Kidney epithelial cell (primary cell): ENCODE results near the gene GAS6. TPM values are rescaled to one million over a fixed set of nuclear protein-coding genes. Genes with fewer than 3 reads are reported as not detected.

Source experiments
- DNase-seq: peaks from one replicate; pipeline ENCODE4 v3.0.0-alpha.2; 2010; ENCODE audit warnings: low read depth
- H3K27me3 ChIP-seq: 2 replicates; pipeline ENCODE4 v1.6.0; 2011; ENCODE audit warnings: low read length; ENCODE audit not compliant: control insufficient read depth, insufficient read depth
- H3K36me3 ChIP-seq: 2 replicates; pipeline ENCODE4 v1.5.1; 2011; ENCODE audit warnings: low read length; ENCODE audit not compliant: control insufficient read depth, insufficient read depth
- H3K4me3 ChIP-seq: 2 replicates; pipeline ENCODE4 v1.5.1; 2011; ENCODE audit warnings: low read depth, mild to moderate bottlenecking, control low read depth, low read length
- total RNA-seq: library from RNA; depleted of rRNA; stranded (reverse); fragments of >200 nt; gene quantifications from 2 replicates; pipeline ENCODE4 v1.2.3, GENCODE V29; 2015
- TF ChIP-seq, protein P1 (sequence below): IDR thresholded peaks from 2 replicates; pipeline ENCODE4 v1.5.1; 2011; ENCODE audit warnings: mild to moderate bottlenecking, moderate library complexity, low read length, control low read depth, inconsistent platforms; ENCODE audit not compliant: insufficient read depth, poor library complexity, severe bottlenecking

Gene GAS6
- total RNA-seq, 1 donor from 2014 or later, result 99.6 TPM

DNA sequence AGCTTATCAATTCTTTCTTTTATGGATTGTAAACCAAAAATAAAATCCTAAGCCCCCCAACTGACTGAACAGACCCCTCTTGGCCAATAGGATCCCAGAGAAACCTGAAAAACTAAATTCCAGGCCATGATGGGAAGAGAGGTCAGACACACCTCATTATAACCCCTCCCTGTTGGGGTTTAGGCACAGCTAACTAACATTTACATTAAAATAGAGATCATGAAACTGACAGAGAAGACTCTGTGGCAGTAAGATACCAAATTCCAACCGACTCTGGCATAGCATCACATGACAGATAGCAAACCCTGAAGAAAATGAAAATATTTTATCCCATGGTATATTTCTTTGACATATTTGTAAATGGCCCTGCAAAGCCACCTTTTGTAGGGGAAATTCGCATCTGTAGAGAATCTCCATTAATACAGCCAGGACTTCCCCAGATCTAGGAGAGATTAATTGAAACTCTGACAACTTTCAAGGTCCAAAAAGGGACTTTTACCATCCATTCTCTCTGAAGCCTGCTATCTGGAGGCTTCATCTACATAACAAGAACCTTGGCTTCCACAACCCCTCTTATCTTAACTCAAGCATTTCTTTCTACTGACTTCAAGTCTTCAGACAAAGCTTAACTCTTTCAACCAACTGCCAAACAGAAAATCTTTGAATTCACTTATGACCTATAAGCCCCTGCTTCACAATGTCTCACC is 27.1 kb upstream of the GAS6 start:
- TF ChIP-seq, protein P1, sequence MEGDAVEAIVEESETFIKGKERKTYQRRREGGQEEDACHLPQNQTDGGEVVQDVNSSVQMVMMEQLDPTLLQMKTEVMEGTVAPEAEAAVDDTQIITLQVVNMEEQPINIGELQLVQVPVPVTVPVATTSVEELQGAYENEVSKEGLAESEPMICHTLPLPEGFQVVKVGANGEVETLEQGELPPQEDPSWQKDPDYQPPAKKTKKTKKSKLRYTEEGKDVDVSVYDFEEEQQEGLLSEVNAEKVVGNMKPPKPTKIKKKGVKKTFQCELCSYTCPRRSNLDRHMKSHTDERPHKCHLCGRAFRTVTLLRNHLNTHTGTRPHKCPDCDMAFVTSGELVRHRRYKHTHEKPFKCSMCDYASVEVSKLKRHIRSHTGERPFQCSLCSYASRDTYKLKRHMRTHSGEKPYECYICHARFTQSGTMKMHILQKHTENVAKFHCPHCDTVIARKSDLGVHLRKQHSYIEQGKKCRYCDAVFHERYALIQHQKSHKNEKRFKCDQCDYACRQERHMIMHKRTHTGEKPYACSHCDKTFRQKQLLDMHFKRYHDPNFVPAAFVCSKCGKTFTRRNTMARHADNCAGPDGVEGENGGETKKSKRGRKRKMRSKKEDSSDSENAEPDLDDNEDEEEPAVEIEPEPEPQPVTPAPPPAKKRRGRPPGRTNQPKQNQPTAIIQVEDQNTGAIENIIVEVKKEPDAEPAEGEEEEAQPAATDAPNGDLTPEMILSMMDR, result no peak
- no peaks in the 10 kb centered on the region for H3K36me3 ChIP-seq
- no peak for DNase-seq

DNA sequence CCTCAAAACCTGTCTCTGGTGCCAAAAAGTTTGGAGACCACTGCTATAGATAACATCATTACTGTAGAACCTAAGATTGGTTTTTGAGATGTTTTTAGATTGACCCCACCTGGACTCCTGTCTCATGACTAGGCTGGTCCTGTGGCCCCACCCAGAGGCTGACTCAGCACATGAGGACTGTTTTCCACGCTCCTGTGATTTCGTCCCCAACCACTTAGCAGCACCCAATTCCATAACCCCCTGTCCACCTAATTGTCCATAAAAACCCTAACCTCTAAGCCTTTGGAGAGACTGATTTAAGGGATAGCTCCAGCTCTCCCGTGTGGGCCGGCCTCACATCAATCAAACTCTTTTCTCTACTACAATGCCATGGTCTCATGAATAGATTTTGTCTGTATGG is 25.6 kb upstream of the GAS6 start:
- Histone ChIP-seq H3K36me3 (no peaks in the 10 kb centered on the region), H3K4me3 (no peak overlapping the region), H3K27me3 (no peaks in the 10 kb centered on the region)
- TF ChIP-seq, protein P1, result no peak
- no peak for DNase-seq

More for the DNA sequence above, 27.1 kb upstream of the GAS6 start:
- H3K4me3 ChIP-seq, result no peak overlapping the region
- no peaks in the 10 kb centered on the region for H3K27me3 ChIP-seq

DNA sequence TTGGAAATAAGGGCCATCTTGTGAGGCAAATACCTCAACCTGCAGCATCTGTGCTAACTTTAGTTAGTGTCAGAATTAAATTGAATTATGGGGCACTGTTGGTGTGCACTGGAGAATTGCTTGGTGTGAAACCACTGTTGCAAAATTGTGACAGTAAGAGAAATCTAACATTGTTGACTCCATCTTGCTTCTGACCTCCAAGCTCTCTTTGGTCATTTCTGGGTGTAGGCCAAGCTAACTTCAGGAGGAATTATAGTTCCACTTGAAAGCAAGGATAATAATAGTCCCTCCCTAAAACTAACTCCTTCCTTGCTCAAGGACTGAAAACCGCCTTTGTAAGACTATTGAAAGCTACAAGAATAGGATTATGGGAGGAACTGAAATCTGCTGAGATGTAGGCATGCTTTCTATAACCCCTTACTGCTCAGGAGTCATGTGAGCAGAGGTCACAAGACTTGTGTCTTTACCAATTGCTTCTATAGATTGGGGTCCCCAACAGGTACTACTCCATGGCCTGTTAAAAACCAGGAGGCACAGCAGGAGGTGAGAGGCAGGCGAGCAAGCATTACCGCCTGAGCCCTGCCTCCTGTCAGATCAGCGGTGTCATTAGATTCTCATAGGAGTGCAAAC is 24.9 kb upstream of the GAS6 start:
- no peak for DNase-seq
- Histone ChIP-seq H3K27me3 (no peaks in the 10 kb centered on the region), H3K36me3 (no peaks in the 10 kb centered on the region), H3K4me3 (no peak overlapping the region)
- TF ChIP-seq, protein P1, result no peak

DNA sequence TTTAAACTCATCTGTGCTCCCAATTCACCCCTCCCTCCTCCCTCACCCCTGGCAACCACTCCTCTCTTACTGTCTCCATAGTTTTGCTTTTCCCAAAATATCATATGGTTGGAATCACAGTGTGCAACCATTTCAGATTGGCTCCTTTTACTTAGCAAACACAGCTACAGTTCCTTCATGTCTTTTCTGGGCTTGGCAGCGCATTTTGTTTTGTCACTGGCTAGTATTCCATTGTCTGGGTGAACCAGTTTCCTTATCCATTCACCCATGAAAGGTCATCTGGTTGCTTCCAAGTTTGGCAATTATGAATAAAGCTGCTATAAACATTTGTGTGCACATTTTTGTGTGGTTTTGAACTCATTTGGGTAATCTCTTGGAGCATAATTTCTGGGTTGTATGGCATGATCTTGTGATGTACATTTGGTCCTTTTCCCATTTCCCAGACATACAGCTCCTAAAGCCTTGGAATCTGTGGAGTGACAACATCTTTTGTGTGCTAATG is 23.9 kb upstream of the GAS6 start:
- TF ChIP-seq, protein P1, result no peak
- H3K4me3 ChIP-seq, result no peak overlapping the region
- H3K27me3 ChIP-seq, result no peaks in the 10 kb centered on the region
- no peaks in the 10 kb centered on the region for H3K36me3 ChIP-seq
- DNase-seq, result no peak

DNA sequence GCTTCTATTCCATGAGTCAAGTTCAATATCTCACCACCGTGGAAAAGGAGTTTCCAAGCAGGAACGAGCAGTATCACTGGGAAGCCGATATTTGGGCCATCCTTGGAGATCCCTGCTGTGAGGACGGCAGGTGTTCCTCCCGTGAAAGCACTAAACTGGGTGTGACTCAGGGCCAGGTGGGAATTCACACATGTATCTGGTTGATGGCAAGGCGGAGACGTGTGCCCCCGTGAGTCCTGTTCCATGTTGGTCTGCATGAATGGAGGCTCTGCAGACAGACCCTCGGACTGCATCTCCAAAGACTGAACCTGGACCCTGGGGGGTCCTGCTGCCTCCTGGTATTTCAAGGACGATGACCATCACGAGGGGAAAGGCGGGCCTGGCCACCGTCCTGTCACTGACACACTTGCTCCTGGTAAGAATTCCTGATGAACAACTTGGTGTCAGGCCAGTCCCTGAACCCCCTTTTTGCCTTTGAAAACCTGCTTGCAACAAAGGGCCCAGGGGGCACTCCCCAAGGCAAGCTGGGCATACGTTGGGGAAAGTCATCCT is 22.8 kb upstream of the GAS6 start:
- Histone ChIP-seq H3K27me3 (no peaks in the 10 kb centered on the region), H3K36me3 (no peaks in the 10 kb centered on the region), H3K4me3 (no peak overlapping the region)
- no peak for DNase-seq
- TF ChIP-seq, protein P1, result no peak
